HUES48 (cell line): Measurements from ENCODE around the gene EMC10.

ENCODE experiments used
- H3K27ac ChIP-seq: one replicate; pipeline ENCODE4 v1.7.0; 2013; ENCODE audit warnings: low read depth, low read length, inconsistent platforms
- H3K27me3 ChIP-seq: 2 replicates; pipeline ENCODE4 v1.6.1; 2013; ENCODE audit warnings: mild to moderate bottlenecking, low read length; ENCODE audit not compliant: control insufficient read depth, insufficient read depth
- H3K36me3 ChIP-seq: 2 replicates; pipeline ENCODE4 v1.6.1; 2013; ENCODE audit warnings: low read length; ENCODE audit not compliant: control insufficient read depth, insufficient read depth
- H3K4me1 ChIP-seq: 2 replicates; pipeline ENCODE4 v1.6.1; 2013; ENCODE audit warnings: mild to moderate bottlenecking, low read length; ENCODE audit not compliant: control insufficient read depth, insufficient read depth
- H3K4me3 ChIP-seq: 2 replicates; pipeline ENCODE4 v1.5.1; 2013; ENCODE audit warnings: mild to moderate bottlenecking, low read depth, low read length
- H3K9ac ChIP-seq: 2 replicates; pipeline ENCODE4 v1.6.1; 2013; ENCODE audit warnings: mild to moderate bottlenecking, low read depth, low read length, moderate library complexity
- H3K9me3 ChIP-seq: 2 replicates; pipeline ENCODE4 v1.6.1; 2013; ENCODE audit warnings: low read length; ENCODE audit not compliant: control insufficient read depth, insufficient read depth

EMC10 gene

DNA sequence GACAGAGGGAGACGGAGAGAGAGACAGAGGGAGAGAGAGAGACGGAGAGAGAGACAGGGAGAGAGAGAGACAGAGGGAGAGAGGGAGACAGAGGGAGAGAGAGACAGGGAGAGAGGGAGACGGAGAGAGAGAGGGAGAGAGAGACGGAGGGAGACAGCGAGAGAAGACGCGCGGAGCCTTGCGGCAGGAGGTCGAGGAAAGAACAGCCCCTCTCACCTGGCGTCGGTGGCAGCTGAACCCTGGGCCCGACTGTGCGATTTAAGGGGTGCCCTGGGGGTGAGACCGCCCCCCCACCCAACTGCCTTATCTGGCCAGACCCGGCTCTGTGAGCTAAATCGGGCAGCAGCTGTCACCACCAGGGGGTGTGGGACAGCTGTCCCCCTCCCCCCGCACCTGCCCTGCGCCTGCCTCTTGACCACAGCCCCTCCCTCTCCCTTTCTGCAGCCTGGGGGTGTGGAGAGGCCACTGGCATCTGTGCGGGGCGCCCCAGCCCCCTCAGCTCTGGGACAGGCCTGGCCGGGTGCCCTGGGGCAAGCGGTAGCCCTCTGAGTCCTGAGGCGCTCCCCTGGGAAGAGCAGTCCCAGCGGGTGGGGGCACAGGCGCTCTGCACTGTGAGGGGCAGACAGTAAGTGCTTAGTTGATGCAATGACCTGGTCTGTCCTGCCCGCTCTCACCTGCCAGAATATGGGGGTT is 23.9 kb downstream of the EMC10 start:
- no peak overlapping the region for H3K27ac ChIP-seq
- no peak overlapping the region for H3K9ac ChIP-seq
- H3K9me3 ChIP-seq: no peaks in the 10 kb centered on the region
- peak overlapping the region; percentile 54 for H3K4me3 ChIP-seq
- H3K4me1 ChIP-seq: peaks cover 10% of the 10 kb centered on the region
- no peaks in the 10 kb centered on the region for H3K36me3 ChIP-seq
- H3K27me3 ChIP-seq: peaks cover 52% of the 10 kb centered on the region

DNA sequence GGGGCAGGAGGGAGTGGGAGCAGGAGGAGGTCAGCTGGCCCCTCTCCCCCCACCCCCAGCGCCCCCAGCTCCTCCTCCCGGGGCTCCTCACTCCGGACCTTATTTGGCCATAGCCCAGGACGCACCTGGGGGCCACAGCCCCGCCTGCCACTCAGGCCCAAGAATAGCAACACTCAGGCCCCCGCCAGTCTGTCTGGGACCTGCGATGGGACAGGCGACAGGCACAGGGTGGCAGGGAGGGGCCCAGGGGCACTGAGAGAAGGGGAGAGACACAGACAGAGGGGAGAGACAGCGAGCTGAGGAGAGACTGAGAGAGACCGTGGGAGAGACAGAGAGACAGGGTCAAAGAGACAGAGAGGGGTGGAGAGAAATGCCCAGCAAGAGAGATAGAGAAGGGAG is 24.4 kb downstream of the EMC10 start:
- peaks cover 10% of the 10 kb centered on the region for H3K4me1 ChIP-seq
- H3K9me3 ChIP-seq: no peaks in the 10 kb centered on the region
- H3K27me3 ChIP-seq: peaks cover 49% of the 10 kb centered on the region
- no peaks in the 10 kb centered on the region for H3K36me3 ChIP-seq
- no peak overlapping the region for H3K27ac ChIP-seq
- H3K9ac ChIP-seq: no peak overlapping the region
- H3K4me3 ChIP-seq: no peak overlapping the region

- H3K36me3 ChIP-seq: no peaks in the 10 kb centered on the region
- no peaks in the 10 kb centered on the region for H3K9me3 ChIP-seq
- H3K4me1 ChIP-seq: peaks cover 10% of the 10 kb centered on the region
- H3K4me3 ChIP-seq: no peak overlapping the region
- peaks cover 49% of the 10 kb centered on the region for H3K27me3 ChIP-seq
- H3K27ac ChIP-seq: no peak overlapping the region
- H3K9ac ChIP-seq: 0 out of 2 replicates have a peak overlapping the region, but pooled peaks have one; percentile 3
These were observed 24.9 kb downstream of the EMC10 start for GRCh38 chr19:50501186-50501567.

- Histone ChIP-seq H3K9me3 (no peaks in the 10 kb centered on the region), H3K27me3 (peaks cover 45% of the 10 kb centered on the region), H3K4me1 (peaks cover 10% of the 10 kb centered on the region), H3K4me3 (no peak overlapping the region), H3K36me3 (no peaks in the 10 kb centered on the region), H3K9ac (0 out of 2 replicates have a peak overlapping the region, but pooled peaks have one; percentile 3), H3K27ac (no peak overlapping the region)
These were observed 25.5 kb downstream of the EMC10 start for GRCh38 chr19:50501568-50502475.

DNA sequence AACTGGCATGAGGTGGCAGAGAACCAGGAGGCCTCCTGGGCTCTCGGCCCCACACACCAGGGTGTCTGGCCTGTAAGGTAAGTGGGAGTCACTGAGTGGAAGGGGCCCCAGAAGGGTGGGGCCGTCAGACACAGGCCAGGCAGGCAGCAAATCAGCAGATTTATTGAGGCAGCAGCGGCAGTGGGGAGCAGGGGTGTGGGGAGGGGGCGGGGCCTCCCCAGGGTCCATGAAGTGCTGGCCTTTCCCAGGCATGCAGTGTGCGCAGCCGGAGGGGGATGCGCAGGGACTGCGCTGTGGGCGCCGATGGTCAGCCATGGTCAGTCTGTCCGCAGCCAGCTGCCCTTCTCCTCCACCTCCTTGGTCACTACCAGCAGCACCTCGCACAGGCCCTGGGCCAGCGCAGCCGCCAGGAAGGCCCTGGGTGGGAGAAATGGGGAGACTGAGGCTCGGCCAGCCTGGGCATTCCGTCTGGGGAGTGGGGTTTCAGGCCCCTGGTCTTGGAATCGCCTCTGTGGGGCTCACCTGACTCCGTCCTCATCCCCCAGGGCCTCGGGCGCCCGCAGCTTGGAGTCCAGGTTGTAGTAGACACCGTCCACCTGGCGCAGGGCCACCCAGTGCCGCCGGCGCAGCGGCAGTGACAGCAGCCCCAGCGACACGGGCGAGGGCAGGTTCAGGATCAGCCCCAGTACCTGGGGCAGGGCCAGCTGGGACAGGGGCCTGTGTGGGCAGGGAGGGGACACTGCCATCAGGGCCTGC is 29.7 kb downstream of the EMC10 start:
- peaks cover 1% of the 10 kb centered on the region; the same call in 1 of the 2 replicates for H3K4me1 ChIP-seq
- H3K9me3 ChIP-seq: no peaks in the 10 kb centered on the region
- H3K27ac ChIP-seq: no peak overlapping the region
- H3K4me3 ChIP-seq: no peak overlapping the region
- no peak overlapping the region for H3K9ac ChIP-seq
- peaks cover 9% of the 10 kb centered on the region for H3K27me3 ChIP-seq
- H3K36me3 ChIP-seq: no peaks in the 10 kb centered on the region

DNA sequence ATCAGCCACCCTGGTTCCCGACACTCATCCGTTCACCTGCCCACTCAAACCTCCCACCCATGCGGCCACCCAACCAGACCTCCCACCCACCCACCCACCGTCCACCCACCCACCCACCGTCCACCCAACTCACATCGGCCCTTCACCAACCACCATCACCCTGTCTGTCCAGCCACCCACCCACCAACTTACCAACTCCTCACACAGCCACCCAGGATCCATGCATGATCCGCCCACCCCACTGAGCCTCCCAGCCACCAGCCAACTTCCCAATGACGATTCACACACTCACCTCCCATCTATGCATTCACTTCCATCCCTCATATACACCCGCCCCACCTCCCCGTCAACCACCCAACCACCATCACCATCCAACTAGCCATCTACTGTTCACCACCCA is 30.4 kb downstream of the EMC10 start:
- Histone ChIP-seq H3K9me3 (no peaks in the 10 kb centered on the region), H3K27me3 (peaks cover 4% of the 10 kb centered on the region), H3K9ac (no peak overlapping the region), H3K4me3 (no peak overlapping the region), H3K36me3 (no peaks in the 10 kb centered on the region), H3K4me1 (no peaks in the 10 kb centered on the region; the same call in 1 of the 2 replicates), H3K27ac (no peak overlapping the region)

DNA sequence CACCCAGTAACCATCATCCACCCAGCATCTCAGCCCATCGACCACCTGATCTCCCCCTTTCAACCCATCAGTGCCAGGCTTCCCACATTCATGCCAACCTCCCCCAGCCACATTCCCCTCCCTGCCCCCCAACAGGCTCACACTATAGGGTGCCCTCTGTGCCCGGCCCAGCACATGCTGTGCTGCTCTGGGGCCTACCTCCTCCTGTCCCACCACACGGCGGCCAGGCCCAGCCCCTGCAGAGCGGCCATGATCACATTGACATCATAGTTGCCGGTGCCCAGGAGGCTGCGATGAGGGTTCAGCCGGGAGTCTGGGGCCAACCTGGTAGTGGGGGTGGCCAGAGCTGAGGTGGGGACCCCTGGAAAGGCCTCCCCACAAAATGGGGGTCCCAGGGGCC is 31.1 kb downstream of the EMC10 start:
- no peak overlapping the region for H3K4me3 ChIP-seq
- no peaks in the 10 kb centered on the region for H3K9me3 ChIP-seq
- peaks cover 4% of the 10 kb centered on the region for H3K27me3 ChIP-seq
- H3K9ac ChIP-seq: no peak overlapping the region
- no peak overlapping the region for H3K27ac ChIP-seq
- no peaks in the 10 kb centered on the region for H3K36me3 ChIP-seq
- H3K4me1 ChIP-seq: no peaks in the 10 kb centered on the region; the same call in 1 of the 2 replicates

GRCh38 chr19:50508843-50509190 is 32.5 kb downstream of the EMC10 start:
- no peaks in the 10 kb centered on the region for H3K36me3 ChIP-seq
- H3K27ac ChIP-seq: no peak overlapping the region
- H3K4me1 ChIP-seq: no peaks in the 10 kb centered on the region; the same call in 1 of the 2 replicates
- no peaks in the 10 kb centered on the region for H3K9me3 ChIP-seq
- peaks cover 4% of the 10 kb centered on the region for H3K27me3 ChIP-seq
- H3K4me3 ChIP-seq: no peak overlapping the region
- H3K9ac ChIP-seq: no peak overlapping the region

DNA sequence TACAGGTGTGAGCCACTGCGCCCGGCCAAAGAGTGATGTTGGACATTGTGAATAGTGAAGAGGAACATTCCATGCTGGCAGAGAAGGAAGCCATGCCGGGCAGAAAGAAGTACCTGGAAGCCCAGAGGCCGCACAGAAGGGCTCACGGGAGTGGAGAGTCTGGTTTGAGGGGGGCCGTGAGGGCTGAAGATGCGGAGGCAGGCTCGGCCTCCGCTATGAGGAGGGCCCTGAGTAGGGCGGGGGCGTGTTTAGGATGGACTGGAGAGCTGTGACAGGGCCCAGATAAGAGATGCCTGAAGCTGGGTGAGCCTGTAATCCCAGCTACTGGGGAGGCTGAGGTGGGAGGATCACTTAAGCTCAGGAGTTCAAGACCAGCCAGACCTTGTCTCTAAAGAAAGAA is 33.1 kb downstream of the EMC10 start:
- Histone ChIP-seq H3K9ac (no peak overlapping the region), H3K36me3 (no peaks in the 10 kb centered on the region), H3K4me3 (no peak overlapping the region), H3K27ac (no peak overlapping the region), H3K27me3 (peaks cover 4% of the 10 kb centered on the region), H3K9me3 (no peaks in the 10 kb centered on the region), H3K4me1 (no peaks in the 10 kb centered on the region; the same call in 1 of the 2 replicates)

- Histone ChIP-seq H3K36me3 (no peaks in the 10 kb centered on the region), H3K27me3 (peaks cover 4% of the 10 kb centered on the region), H3K27ac (no peak overlapping the region), H3K9me3 (no peaks in the 10 kb centered on the region), H3K4me3 (peak overlapping the region; percentile 71), H3K4me1 (no peaks in the 10 kb centered on the region; the same call in 1 of the 2 replicates), H3K9ac (no peak overlapping the region)
These were observed 33.9 kb downstream of the EMC10 start for GRCh38 chr19:50510121-50510670.
